ENCODE results near the gene NOCT. TPM values are rescaled to one million over a fixed set of nuclear protein-coding genes. Genes with fewer than 3 reads are reported as not detected.

NOCT gene
- total RNA-seq, 1 donor from 2014 or later: 4.2 TPM

DNA sequence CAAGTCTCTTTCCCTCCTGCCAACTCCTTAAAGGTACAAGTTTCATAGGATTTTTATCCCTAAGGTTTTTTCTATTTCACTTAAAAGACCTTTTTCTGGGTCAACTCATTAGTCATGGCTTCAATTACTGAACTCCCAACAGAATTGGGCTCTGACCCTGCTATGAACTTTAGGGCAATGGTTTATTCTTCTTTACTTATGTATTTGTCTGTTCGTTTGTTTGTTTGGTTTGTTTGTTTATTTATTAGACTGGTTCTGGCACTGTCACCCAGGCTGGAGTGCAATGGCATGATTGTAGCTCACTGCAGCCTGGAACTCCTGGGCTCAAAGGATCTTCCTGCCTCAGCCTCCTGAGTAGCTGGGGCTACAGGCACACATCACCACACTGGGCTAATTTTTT is 5.9 kb upstream of the NOCT start:
- Histone ChIP-seq H3K27me3 (no peaks in the 10 kb centered on the region), H3K9me3 (no peaks in the 10 kb centered on the region), H3K4me1 (peaks cover 11% of the 10 kb centered on the region), H3K36me3 (no peaks in the 10 kb centered on the region), H3K4me3 (no peak overlapping the region), H3K27ac (no peak overlapping the region)
- intact Hi-C loops (cut with DNase I): no loop called here
- no peak for TF ChIP-seq POLR2A (IDR thresholded peaks at IDR 0.05)
- no peak for TF ChIP-seq CTCF (IDR thresholded peaks at IDR 0.05)
- no peak for TF ChIP-seq POLR2AphosphoS5 (IDR thresholded peaks at IDR 0.05; ENCODE audit: insufficient read depth in 1 of 2, low read depth in 1 of 2)
- DNase-seq (ENCODE audit: extremely low spot score in 2 of 2): no peak

DNA sequence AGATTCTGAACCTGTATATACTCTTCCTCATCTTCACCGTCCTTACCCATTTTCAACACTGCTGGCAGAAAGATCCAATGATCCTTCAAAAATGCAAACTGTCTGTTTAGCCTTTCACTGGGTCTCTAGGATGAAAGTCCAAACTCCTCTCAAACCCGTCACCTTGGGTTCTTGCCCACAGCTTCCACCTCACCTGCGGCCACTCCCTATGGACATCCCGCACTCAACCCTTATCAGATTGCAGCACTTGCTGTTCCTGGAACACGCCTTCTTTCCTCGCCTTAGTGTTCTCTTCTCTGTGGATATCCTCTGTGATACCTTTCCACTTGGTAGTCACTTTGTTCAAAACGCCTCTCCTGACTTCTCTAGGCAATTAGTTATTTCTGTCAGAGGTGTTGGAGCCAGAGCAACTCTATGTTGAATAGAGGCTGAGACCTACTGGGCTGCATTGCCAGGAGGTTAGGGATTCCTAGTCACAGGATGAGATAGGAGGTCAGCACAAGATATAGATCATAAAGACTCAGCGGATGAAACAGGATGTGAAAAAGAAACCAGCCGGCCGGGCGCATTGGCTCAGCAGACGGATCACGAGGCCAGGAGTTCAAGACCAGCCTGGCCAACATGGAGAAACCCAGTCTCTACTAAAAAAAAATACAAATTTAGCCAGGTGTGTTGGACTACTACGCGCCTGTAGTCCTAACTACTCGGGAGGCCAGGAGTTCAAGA is 4.2 kb upstream of the NOCT start:
- TF ChIP-seq POLR2A (IDR thresholded peaks at IDR 0.05) (no peak), POLR2AphosphoS5 (IDR thresholded peaks at IDR 0.05; ENCODE audit: insufficient read depth in 1 of 2, low read depth in 1 of 2) (no peak), CTCF (IDR thresholded peaks at IDR 0.05) (no peak)
- H3K4me3 ChIP-seq: no peak overlapping the region
- intact Hi-C loops (cut with DNase I): no loop called here
- H3K36me3 ChIP-seq: no peaks in the 10 kb centered on the region
- no peaks in the 10 kb centered on the region for H3K27me3 ChIP-seq
- H3K27ac ChIP-seq: no peak overlapping the region
- H3K9me3 ChIP-seq: no peaks in the 10 kb centered on the region
- H3K4me1 ChIP-seq: peaks cover 16% of the 10 kb centered on the region
- DNase-seq (ENCODE audit: extremely low spot score in 2 of 2): no peak

GRCh38 chr4:139014371-139015268 is 961 bp upstream of the NOCT start:
- no peak for TF ChIP-seq POLR2A (IDR thresholded peaks at IDR 0.05)
- peak in 1 of 2 donors; percentile 93 for TF ChIP-seq POLR2AphosphoS5 (IDR thresholded peaks at IDR 0.05; ENCODE audit: insufficient read depth in 1 of 2, low read depth in 1 of 2)
- intact Hi-C loops (cut with DNase I): no loop called here
- Histone ChIP-seq H3K27me3 (no peaks in the 10 kb centered on the region), H3K36me3 (no peaks in the 10 kb centered on the region), H3K9me3 (no peaks in the 10 kb centered on the region), H3K4me1 (peaks cover 16% of the 10 kb centered on the region), H3K27ac (peak overlapping the region; percentile 93), H3K4me3 (peak overlapping the region; percentile 58 to 85)
- no peak for DNase-seq (ENCODE audit: extremely low spot score in 2 of 2)

DNA sequence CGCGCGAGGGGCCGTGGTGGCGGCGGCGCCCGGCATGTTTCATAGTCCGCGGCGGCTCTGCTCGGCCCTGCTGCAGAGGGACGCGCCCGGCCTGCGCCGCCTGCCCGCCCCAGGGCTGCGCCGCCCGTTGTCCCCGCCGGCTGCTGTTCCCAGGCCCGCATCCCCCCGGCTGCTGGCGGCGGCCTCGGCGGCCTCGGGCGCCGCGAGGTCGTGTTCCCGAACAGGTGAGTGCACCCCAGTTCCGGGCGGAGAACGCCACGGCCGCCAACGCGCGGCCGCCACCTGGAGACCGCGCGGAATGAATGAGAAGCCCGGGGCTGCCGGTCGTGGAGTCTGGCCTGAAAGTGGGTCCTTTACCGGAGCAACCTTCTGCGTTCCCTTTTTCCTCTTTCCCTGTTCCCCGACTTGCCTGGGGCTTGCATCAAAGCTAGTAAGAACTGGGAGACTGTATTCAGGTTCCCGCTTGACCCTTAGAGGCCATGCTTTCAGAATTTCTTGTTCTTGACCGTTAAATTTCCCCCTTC is 429 bp downstream of the NOCT start:
- Histone ChIP-seq H3K27me3 (no peaks in the 10 kb centered on the region), H3K36me3 (no peaks in the 10 kb centered on the region), H3K4me3 (peak overlapping the region; percentile 58 to 85), H3K27ac (peak overlapping the region; percentile 93), H3K4me1 (peaks cover 24% of the 10 kb centered on the region), H3K9me3 (no peaks in the 10 kb centered on the region)
- TF ChIP-seq POLR2A (IDR thresholded peaks at IDR 0.05) (no peak), POLR2AphosphoS5 (IDR thresholded peaks at IDR 0.05; ENCODE audit: insufficient read depth in 1 of 2, low read depth in 1 of 2) (no peak), CTCF (IDR thresholded peaks at IDR 0.05) (no peak)
- intact Hi-C loops (cut with DNase I): no loop called here
- no peak for DNase-seq (ENCODE audit: extremely low spot score in 2 of 2)

GRCh38 chr4:139017861-139018260 is 2.3 kb downstream of the NOCT start:
- intact Hi-C loops (cut with DNase I): no loop called here
- Histone ChIP-seq H3K4me3 (no peak overlapping the region), H3K27me3 (no peaks in the 10 kb centered on the region), H3K4me1 (peaks cover 24% of the 10 kb centered on the region), H3K9me3 (no peaks in the 10 kb centered on the region), H3K36me3 (no peaks in the 10 kb centered on the region), H3K27ac (no peak overlapping the region)
- no peak for DNase-seq (ENCODE audit: extremely low spot score in 2 of 2)
- TF ChIP-seq CTCF (IDR thresholded peaks at IDR 0.05) (no peak), POLR2A (IDR thresholded peaks at IDR 0.05) (no peak), POLR2AphosphoS5 (IDR thresholded peaks at IDR 0.05; ENCODE audit: insufficient read depth in 1 of 2, low read depth in 1 of 2) (no peak)

Measured in vagina (tissue), 2 donors.